ENCODE measurements around the gene ANKRD30BL.
"Not testable (repeated sequence)": the region's sequence is repeated elsewhere in the genome, so short reads cannot be mapped to it uniquely, and the experiment has no call there.

Gene ANKRD30BL, protein sequence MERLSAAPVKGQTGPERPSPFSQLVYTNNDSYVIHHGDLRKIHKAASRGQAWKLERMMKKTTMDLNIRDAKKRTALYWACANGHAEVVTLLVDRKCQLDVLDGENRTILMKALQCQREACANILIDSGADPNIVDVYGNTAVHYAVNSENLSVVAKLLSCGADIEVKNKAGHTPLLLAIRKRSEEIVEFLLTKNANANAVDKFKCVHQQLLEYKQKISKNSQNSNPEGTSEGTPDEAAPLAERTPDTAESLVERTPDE

DNA sequence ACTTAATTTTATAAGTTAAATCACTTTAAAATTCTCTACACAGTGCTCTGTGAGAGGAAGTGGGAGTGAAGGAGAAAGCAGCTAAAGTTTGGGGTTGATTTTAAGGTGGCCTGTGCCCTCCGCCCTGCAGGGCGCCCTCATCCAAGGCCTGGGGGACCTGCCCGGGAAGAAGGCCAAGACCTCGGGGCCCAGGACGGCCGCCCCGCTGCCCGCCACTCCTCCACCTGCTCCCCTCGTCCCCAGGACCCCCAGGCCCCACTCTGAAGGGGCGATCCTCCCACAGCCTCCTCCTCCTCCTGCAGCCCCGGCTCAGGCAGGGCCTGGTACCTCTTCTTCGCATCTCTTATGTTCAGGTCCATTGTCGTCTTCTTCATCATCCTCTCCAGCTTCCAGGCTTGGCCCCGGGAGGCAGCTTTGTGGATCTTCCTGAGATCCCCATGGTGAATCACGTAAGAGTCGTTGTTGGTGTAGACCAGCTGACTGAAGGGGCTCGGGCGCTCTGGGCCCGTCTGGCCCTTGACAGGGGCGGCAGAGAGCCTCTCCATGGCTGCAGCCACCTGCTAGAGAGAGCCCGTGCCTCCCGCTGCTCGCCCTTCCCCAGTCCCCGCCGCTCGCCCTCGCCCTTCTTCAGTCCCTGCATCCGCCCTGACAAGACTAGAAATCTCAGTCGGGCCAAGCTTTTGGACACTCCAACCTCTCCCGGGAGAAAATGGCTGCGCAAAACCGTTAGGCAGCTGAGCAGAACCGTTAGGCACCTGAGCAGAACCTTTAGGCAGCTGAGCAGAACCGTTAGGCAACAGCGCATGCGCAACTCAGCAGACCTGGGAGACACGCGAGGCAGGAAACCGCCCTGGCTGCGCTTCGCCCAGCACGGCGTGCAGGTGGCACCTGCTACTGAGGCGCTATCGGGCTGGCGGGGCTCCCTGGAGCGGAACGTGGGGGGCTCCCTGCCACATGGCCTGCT, at the start of gene ANKRD30BL:
Gene ANKRD30BL (minus strand): TSS at position 792 of the 964 bp plus-strand sequence. CDS start 247 bp downstream, at position 545.
- not testable (repeated sequence) for FAIRE-seq; DNase-seq (ENCODE audit: low spot score)

DNA sequence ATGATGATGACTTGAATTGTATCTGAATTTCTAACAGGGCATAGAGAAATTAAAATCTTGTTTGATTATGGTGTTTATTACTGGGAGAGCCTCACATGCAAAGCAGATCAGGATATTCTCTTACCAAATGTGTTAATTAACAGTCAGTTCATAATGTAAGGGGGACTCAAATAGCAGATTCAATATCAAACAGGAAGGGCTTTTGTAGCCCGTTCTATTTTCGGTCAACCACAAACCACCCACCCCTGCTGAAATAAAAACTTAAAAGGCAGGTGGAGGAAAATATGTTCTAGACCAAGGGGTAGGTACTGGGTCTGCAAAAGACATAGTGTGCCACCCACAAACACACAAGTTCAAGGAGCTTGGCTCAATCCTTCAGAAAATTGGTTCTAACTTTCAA, 41.1 kb upstream of the ANKRD30BL start:
- not testable (repeated sequence) for DNase-seq (ENCODE audit: low spot score); FAIRE-seq

DNA sequence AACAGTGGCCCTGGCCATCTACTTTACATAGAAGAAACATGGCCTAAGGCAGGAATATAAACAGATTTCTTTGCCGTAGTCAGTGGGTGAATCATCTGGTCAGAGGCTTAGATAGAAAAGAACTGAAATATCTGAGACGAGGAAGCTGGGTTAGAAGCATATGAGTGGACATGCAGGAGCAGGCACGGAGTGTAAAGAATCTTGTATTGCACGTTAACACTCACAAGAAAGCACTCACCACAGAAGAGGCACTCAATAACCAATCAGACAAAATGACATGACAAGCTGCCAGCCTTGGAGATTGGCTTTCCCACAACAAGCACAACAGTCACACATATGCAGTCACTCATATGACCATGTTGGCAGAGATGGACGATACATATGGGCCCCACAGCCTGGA, 31.1 kb upstream of the ANKRD30BL start:
- not testable (repeated sequence) for FAIRE-seq; DNase-seq (ENCODE audit: low spot score)

DNA sequence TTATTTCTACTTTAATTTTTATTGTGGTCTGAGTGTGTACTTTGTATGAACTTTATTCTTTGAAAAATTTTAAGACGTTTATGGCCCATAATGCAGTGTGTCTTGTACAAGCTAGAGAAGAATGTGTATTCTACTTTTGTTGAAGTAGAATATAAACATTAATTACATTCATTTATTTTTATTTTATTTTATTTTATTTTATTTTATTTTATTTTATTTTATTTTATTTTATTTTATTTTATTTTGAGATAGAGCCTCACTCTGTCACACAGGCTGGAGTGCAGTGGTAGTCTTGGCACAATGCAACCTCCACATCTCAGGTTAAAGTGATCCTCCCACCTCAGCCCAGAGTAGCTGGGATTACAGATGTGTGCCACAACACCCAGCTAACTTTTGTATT, 5.3 kb upstream of the ANKRD30BL start:
- not testable (repeated sequence) for DNase-seq (ENCODE audit: low spot score); FAIRE-seq

DNA sequence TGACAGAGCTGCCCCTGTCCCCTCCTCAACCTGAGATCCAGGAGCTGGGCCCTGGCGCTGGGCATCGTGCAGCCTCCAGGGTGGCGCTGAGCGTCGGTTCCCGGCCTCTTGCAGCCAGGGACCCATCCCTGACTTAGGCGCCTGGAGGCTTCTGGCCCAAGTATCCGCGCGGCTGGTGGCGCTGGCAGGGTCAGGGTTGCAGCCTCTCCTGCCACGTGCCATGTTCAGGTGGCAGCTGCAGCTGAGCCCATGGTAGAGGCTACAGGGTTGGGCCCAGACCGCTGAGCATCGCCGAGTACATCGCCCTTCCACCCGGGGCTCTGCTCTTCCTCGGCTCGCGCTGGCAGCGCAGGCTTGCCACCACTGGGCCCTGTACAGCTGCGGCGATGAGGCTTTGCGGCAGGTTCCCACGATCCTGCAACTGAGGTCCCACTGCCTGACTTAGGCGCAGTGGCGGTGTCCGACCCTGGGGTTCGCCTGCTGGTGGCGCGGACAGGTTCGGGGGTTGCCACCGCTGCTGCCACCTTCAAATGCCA, 441 bp upstream of the ANKRD30BL start:
- not testable (repeated sequence) for FAIRE-seq; DNase-seq (ENCODE audit: low spot score)

DNA sequence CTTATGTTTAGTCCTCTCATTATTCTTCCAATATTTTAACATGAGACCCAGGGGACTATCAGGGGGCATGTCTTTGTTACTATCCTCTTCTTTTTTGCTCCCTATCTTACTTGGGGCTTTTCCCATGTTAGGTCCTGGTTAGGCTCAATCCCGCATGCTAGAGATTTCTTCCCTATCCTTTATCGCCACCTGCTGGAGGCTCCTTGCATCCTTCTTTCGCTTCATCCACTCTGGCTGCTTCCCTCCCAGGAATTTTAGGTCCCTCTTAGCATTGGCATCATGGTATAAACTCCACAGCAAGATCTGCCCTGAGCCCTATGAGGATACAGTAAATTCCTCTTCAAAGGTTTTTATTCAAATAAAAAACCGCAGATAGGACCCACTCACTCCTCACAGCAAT, 15.0 kb downstream of the ANKRD30BL start:
- DNase-seq (ENCODE audit: low spot score), result peak; percentile 7
- FAIRE-seq, result not testable (repeated sequence)

Data from RCC 7860 (cell line).